ENCODE results near the gene SMYD3. TPM values are rescaled to one million over a fixed set of nuclear protein-coding genes. Genes with fewer than 3 reads are reported as not detected.

Gene SMYD3
- total and polyA plus RNA-seq, 10 of the 15 experiments (the other 5 are each of a cell fraction or from before 2014, with no cell fraction given), result 18.3 to 54.0 (median 24.8) TPM

- BruUV-seq (replicated peaks), result no TSS peak
- POLR2A ChIA-PET, result interaction anchor here (0.5 kb wide), 1 partner anchor 552 kb away, joined by 3 read pairs; no protein-coding TSS in a partner anchor
- in situ Hi-C loops (cut with MboI), result no loop called here
Observed at GRCh38 chr1:246448373-246448772, 58.7 kb downstream of the SMYD3 start.

More at GRCh38 chr1:246448373-246448772, 58.7 kb downstream of the SMYD3 start:
- FAIRE-seq, result no peak
- intact Hi-C loops (cut with micrococcal nuclease; ENCODE audit: unreplicated experiment), result loop anchor here (5.0 kb wide), 1 partner anchor 116 kb away; no protein-coding TSS in a partner anchor
- no peak overlapping the region for H3K4me3 ChIP-seq
- H3K9ac ChIP-seq (ENCODE audit: control insufficient read depth, insufficient read depth, low read length), result no peak overlapping the region
- H3K4me1 ChIP-seq (ENCODE audit: control insufficient read depth, insufficient read depth, low read length), result no peaks in the 10 kb centered on the region
- no peaks in the 10 kb centered on the region for H3K9me3 ChIP-seq (replicated peaks; ENCODE audit: control insufficient read depth, insufficient read depth, low read length)
- H3K4me2 ChIP-seq (ENCODE audit: control insufficient read depth, insufficient read depth), result no peak overlapping the region
- CTCF ChIA-PET, result interaction anchor here (0.9 to 4.2 kb wide), 7 partner anchors 13 to 1295 kb away, joined by 3 to 22 read pairs (median 4); no protein-coding TSS in a partner anchor
- no peak overlapping the region for H3K27ac ChIP-seq (ENCODE audit: control insufficient read depth, insufficient read depth)
- no peak for DNase-seq (ENCODE audit: low read depth, low spot score)
- no peak for ATAC-seq
- no peak for TF ChIP-seq KAT2A (conservative IDR thresholded peaks at IDR 0.05; ENCODE audit: control insufficient read depth, low read depth, low read length)
- no peak for TF ChIP-seq MEF2A (IDR thresholded peaks at IDR 0.05; ENCODE audit: insufficient read depth, low read depth, low read length)
- TF ChIP-seq EZH2 (IDR thresholded peaks at IDR 0.05; ENCODE audit: borderline replicate concordance, control insufficient read depth, low read depth, low read length), result no peak
- no peak for TF ChIP-seq CBX5 (IDR thresholded peaks at IDR 0.05; ENCODE audit: low read depth)
- no peak for TF ChIP-seq ZNF217 (IDR thresholded peaks at IDR 0.05)
- TF ChIP-seq NKRF (conservative IDR thresholded peaks at IDR 0.05), result no peak
- TF ChIP-seq MYC (IDR thresholded peaks at IDR 0.05; ENCODE audit: insufficient read depth, insufficient read length, insufficient replicate concordance, low read length, severe bottlenecking), result no peak
- no peaks in the 10 kb centered on the region for H4K20me1 ChIP-seq (ENCODE audit: control insufficient read depth, insufficient read depth)
- no peaks in the 10 kb centered on the region for H3K79me2 ChIP-seq (ENCODE audit: control insufficient read depth, insufficient read depth, low read length)
- H3K36me3 ChIP-seq (ENCODE audit: control insufficient read depth in 2 of 2, insufficient read depth in 2 of 2, low read length in 1 of 2), result no peaks in the 10 kb centered on the region
- SMC1A ChIA-PET (ENCODE audit: uncharacterized antibody, unreplicated experiment), result interaction anchor here (0.6 to 2.4 kb wide), 3 partner anchors 84 to 234 kb away, joined by 3 to 6 read pairs (median 3); no protein-coding TSS in a partner anchor
- 95% methylated on average over 3 of the region's 3 CpGs for WGBS (ENCODE audit: insufficient coverage, insufficient replicate concordance, low lambda C conversion rate, missing lambda C conversion rate)
- no peak overlapping the region for H2AFZ ChIP-seq (ENCODE audit: control insufficient read depth, low read depth, low read length)
- RAD21 ChIA-PET (ENCODE audit: unreplicated experiment), result interaction anchor here (1.3 kb wide), 1 partner anchor 1295 kb away, joined by 3 read pairs; no protein-coding TSS in a partner anchor
- no peaks in the 10 kb centered on the region for H3K27me3 ChIP-seq (replicated peaks in 1 of 2; ENCODE audit: control insufficient read depth in 2 of 2, insufficient read depth in 2 of 2, low read length in 1 of 2)
